B cell (primary cell): Measurements from ENCODE around the gene TAF8. TPM values are rescaled to one million over a fixed set of nuclear protein-coding genes. Genes with fewer than 3 reads are reported as not detected.

Experiments used
- ATAC-seq: fragments of 200-7000 bp; cut with Tn5 transposase; one replicate; pipeline ENCODE4 v1.10.0; 2021; ENCODE audit warnings: low read depth, mild to moderate bottlenecking, moderate number of reproducible peaks, moderate library complexity
- CTCF ChIA-PET: fragments of 350-600 bp; sonication (Branson Sonifier 250); formaldehyde crosslinking; loops from one replicate; lab custom pipeline; 2021; ENCODE audit warnings: antibody characterized with exemption, inconsistent platforms; lab: Charles Lee
- POLR2A ChIA-PET: fragments of 350-600 bp; sonication (Branson Sonifier 250); formaldehyde crosslinking; loops from one replicate; lab custom pipeline; 2021; ENCODE audit warnings: antibody characterized with exemption; lab: Charles Lee
- DNase-seq: peaks from one replicate; pipeline ENCODE4 v3.0.0; 2013
- H2AFZ ChIP-seq: 2 replicates; pipeline ENCODE4 v1.6.1; 2012; ENCODE audit warnings: mild to moderate bottlenecking, low read depth, low read length; ENCODE audit not compliant: insufficient read depth, poor library complexity, severe bottlenecking
- H3K27ac ChIP-seq, 2 donors: 1 replicate in 1 of 2; 2 replicates in 1 of 2; pipeline ENCODE4 v1.5.1; 2012 to 2013; ENCODE audit warnings: low read length in 2 of 2, mild to moderate bottlenecking in 2 of 2, moderate library complexity in 1 of 2
- H3K27me3 ChIP-seq, 4 experiments: fragments of 200-600 bp in 1 of 4; sonication (generic) in 1 of 4; replicated peaks in 1 of 4; 1 replicate in 2 of 4; 2 replicates in 2 of 4; pipeline versions ENCODE4 v1.6.1 to v1.7.0; 2013 to 2016; ENCODE audit warnings: low read length in 3 of 4, mild to moderate bottlenecking in 2 of 4, mixed read lengths in 1 of 4, moderate library complexity in 1 of 4; ENCODE audit not compliant: insufficient read depth in 4 of 4, control insufficient read depth in 3 of 4; ENCODE audit errors: control extremely low read depth in 1 of 4
- H3K36me3 ChIP-seq, 2 experiments: replicated peaks in 1 of 2; 1 replicate in 1 of 2; 2 replicates in 1 of 2; pipeline versions ENCODE4 v1.6.1 to v1.7.1; 2013; ENCODE audit warnings: low read length in 1 of 2; ENCODE audit not compliant: insufficient read depth in 2 of 2, control insufficient read depth in 1 of 2; ENCODE audit errors: control extremely low read depth in 1 of 2, extremely low read depth in 1 of 2
- H3K4me1 ChIP-seq, 2 donors: fragments of 200-600 bp in 1 of 2; sonication (generic) in 1 of 2; 1 replicate in 1 of 2; 2 replicates in 1 of 2; pipeline versions ENCODE4 v1.5.1 to v1.6.1; 2013 to 2017; ENCODE audit warnings: low read length in 2 of 2; ENCODE audit not compliant: control insufficient read depth in 2 of 2, insufficient read depth in 2 of 2
- H3K4me2 ChIP-seq: replicated peaks from 2 replicates; pipeline ENCODE3; 2012; ENCODE audit warnings: mild to moderate bottlenecking, low read depth, low read length; ENCODE audit not compliant: poor library complexity, severe bottlenecking
- H3K4me3 ChIP-seq, 5 experiments: fragments of 200-600 bp in 1 of 5; sonication (generic) in 1 of 5; 1 replicate in 3 of 5; 2 replicates in 2 of 5; pipeline versions ENCODE4 v1.5.1 to v1.7.0; 2011 to 2016; ENCODE audit warnings: low read length in 4 of 5, mild to moderate bottlenecking in 4 of 5, low read depth in 2 of 5, control low read depth in 1 of 5, moderate library complexity in 1 of 5; ENCODE audit not compliant: insufficient read depth in 1 of 5; ENCODE audit errors: control extremely low read depth in 1 of 5, extremely low read depth in 1 of 5
- H3K79me2 ChIP-seq: fragments of 200-600 bp; sonication (generic); one replicate; pipeline ENCODE4 v1.6.0; 2016; ENCODE audit warnings: low read length; ENCODE audit not compliant: control insufficient read depth, insufficient read depth
- H3K9ac ChIP-seq: fragments of 200-600 bp; sonication (generic); 2 replicates; pipeline ENCODE4 v1.6.1; 2017; ENCODE audit warnings: mild to moderate bottlenecking, low read length, moderate library complexity
- H3K9me3 ChIP-seq, 3 donors: one replicate each; pipeline versions ENCODE4 v1.6.1 to v1.7.1; 2013; ENCODE audit warnings: low read length in 2 of 3; ENCODE audit not compliant: control insufficient read depth in 2 of 3, insufficient read depth in 1 of 3; ENCODE audit errors: control extremely low read depth in 1 of 3
- H4K20me1 ChIP-seq: 2 replicates; pipeline ENCODE4 v1.6.0; 2012; ENCODE audit warnings: mild to moderate bottlenecking, low read length; ENCODE audit not compliant: insufficient read depth, control insufficient read depth, poor library complexity, severe bottlenecking
- H3K27ac Mint-ChIP-seq: one replicate; pipeline ENCODE4 v1.8.0; 2021; ENCODE audit warnings: mixed read lengths
- H3K27me3 Mint-ChIP-seq: one replicate; pipeline ENCODE4 v1.8.0; 2021; ENCODE audit warnings: mixed read lengths
- H3K4me1 Mint-ChIP-seq: one replicate; pipeline ENCODE4 v1.8.0; 2021; ENCODE audit warnings: mixed read lengths
- H3K4me3 Mint-ChIP-seq: one replicate; pipeline ENCODE4 v1.8.0; 2021; ENCODE audit warnings: mixed read lengths
- H3K9me3 Mint-ChIP-seq: one replicate; pipeline ENCODE4 v1.8.0; 2022; ENCODE audit warnings: mixed read lengths; ENCODE audit not compliant: insufficient read depth
- EZH2 ChIP-seq: IDR thresholded peaks from 2 replicates; pipeline ENCODE4 v1.6.1; 2012; ENCODE audit warnings: borderline replicate concordance, low read depth, mild to moderate bottlenecking, moderate library complexity, low read length; ENCODE audit not compliant: insufficient read depth, poor library complexity, severe bottlenecking
- WGBS: methylation state at CpG from one replicate; pipeline ENCODE4 v1.1.5; 2013; ENCODE audit warnings: missing lambda C conversion rate; ENCODE audit not compliant: insufficient coverage; 5-methylcytosine and 5-hydroxymethylcytosine counted together
- intact Hi-C: fragments of 100-400 bp; cut with micrococcal nuclease; formaldehyde crosslinking; loops from one replicate; pipeline ENCODE4 v1.10.0; 2022
- polyA plus RNA-seq: library from polyadenylated mRNA; depleted of rRNA; stranded (reverse); fragments of >200 nt; gene quantifications from 2 replicates; pipeline ENCODE4 v1.2.3, GENCODE V29; 2012
- total RNA-seq, 2 donors: library from RNA; stranded (reverse); fragments of 120-200 nt in 1 of 2; gene quantifications; 1 replicate in 1 of 2; 2 replicates in 1 of 2; pipeline versions ENCODE4 v1.2.3 to v1.2.4, GENCODE V29; 2013 to 2022
- TF ChIP-seq, protein P1 (sequence below): fragments of 200-600 bp; IDR thresholded peaks from one replicate; pipeline ENCODE4 v1.8.0; 2022; ENCODE audit warnings: antibody characterized with exemption, mild to moderate bottlenecking

TAF8 gene
- total and polyA plus RNA-seq, 2 donors (not counting 1 experiment from before 2014, with no cell fraction given): 30.6 to 67.0 TPM

DNA sequence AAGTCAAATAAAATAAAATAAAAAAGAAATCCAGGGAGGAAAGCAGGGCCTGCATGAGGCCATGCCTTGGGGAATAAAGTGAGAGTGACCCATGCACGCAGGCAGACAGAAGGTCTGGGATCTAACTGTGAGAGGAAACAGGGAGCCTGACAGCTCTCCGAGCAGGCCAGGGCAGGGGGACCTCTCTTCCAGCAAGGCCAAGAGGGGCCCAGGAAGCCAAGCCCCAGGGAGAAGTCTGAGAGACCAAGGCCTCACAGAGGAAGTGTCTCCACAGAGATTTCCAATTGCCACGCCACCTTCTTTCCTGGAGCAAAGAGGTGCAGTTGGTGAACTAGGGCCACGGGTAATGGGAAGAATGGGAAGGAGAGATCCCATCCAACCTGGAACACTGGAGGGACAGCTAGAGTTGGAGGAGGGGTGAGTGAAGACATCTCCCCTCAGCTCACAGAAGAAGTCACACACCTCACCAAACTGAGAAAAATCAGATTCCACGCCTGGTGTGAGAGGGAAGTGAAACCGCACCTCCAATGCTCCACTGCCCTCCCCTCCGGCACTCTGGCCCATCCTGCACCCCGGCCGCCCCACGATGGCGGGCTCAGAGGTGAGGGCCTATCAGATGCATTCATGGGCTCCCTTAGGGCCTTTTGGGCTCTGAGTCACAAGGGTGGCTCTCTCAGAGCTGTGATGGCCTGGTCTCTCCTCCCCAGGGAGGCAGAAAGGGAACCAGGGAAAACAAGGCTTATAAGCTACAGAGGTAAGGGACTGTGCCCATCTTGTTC is 25.1 kb upstream of the TAF8 start:
- H3K27me3 Mint-ChIP-seq: no peaks in the 10 kb centered on the region
- Histone ChIP-seq H4K20me1 (peaks cover 81% of the 10 kb centered on the region), H2AFZ (no peak overlapping the region), H3K4me1 (peaks cover 85 to 99% of the 10 kb centered on the region in 2 donors), H3K9me3 (no peaks in the 10 kb centered on the region), H3K4me3 (peak overlapping the region in 3 of 5 experiments; percentile 3 to 42 (median 8)), H3K9ac (peak overlapping the region; percentile 37), H3K27ac (peak overlapping the region; percentile 79 to 93), H3K36me3 (peaks cover 0 to 27% of the 10 kb centered on the region in 2 experiments), H3K79me2 (peaks cover 94% of the 10 kb centered on the region), H3K27me3 (no peaks in the 10 kb centered on the region), H3K4me2 (peak overlapping the region; percentile 74)
- DNase-seq: peak; percentile 92
- peak overlapping the region; percentile 95 for H3K27ac Mint-ChIP-seq
- no peak for TF ChIP-seq EZH2
- TF ChIP-seq, protein P1, sequence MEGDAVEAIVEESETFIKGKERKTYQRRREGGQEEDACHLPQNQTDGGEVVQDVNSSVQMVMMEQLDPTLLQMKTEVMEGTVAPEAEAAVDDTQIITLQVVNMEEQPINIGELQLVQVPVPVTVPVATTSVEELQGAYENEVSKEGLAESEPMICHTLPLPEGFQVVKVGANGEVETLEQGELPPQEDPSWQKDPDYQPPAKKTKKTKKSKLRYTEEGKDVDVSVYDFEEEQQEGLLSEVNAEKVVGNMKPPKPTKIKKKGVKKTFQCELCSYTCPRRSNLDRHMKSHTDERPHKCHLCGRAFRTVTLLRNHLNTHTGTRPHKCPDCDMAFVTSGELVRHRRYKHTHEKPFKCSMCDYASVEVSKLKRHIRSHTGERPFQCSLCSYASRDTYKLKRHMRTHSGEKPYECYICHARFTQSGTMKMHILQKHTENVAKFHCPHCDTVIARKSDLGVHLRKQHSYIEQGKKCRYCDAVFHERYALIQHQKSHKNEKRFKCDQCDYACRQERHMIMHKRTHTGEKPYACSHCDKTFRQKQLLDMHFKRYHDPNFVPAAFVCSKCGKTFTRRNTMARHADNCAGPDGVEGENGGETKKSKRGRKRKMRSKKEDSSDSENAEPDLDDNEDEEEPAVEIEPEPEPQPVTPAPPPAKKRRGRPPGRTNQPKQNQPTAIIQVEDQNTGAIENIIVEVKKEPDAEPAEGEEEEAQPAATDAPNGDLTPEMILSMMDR: no peak
- peaks cover 2% of the 10 kb centered on the region for H3K9me3 Mint-ChIP-seq
- peak; percentile 89 for ATAC-seq
- ChIA-PET POLR2A (interaction anchor here (0.5 to 1.3 kb wide), 7 partner anchors 9 to 237 kb away, joined by 3 to 5 read pairs (median 3); no protein-coding TSS in a partner anchor), CTCF (interaction anchor here (1.5 to 10.9 kb wide), 6 partner anchors 14 to 178 kb away, joined by 4 to 130 read pairs (median 8); partner anchors contain the start of genes BYSL, MED20 and TAF8)
- H3K4me3 Mint-ChIP-seq: peak overlapping the region; percentile 76
- WGBS: 4% methylated on average over 9 of the region's 11 CpGs
- intact Hi-C loops: loop anchor here (1.0 to 10.0 kb wide), 3 partner anchors 23 to 300 kb away; partner anchors contain the start of gene USP49
- peaks cover 88% of the 10 kb centered on the region for H3K4me1 Mint-ChIP-seq
